ENCODE data around the gene EPB41L3.
"Not testable (repeated sequence)": the region's sequence is repeated elsewhere in the genome, so short reads cannot be mapped to it uniquely, and the experiment has no call there.

EPB41L3 gene

GRCh38 chr18:5500158-5500939, 43.4 kb downstream of the EPB41L3 start:
- DNase-seq: no peak
- no peak for TF ChIP-seq GATA1 (IDR thresholded peaks at IDR 0.05; ENCODE audit: low read depth, low read length)
- no peak for TF ChIP-seq POLR2A (IDR thresholded peaks at IDR 0.05; ENCODE audit: low read length)

- no peak for DNase-seq
- TF ChIP-seq GATA1 (IDR thresholded peaks at IDR 0.05; ENCODE audit: low read depth, low read length): no peak
- no peak for TF ChIP-seq POLR2A (IDR thresholded peaks at IDR 0.05; ENCODE audit: low read length)
These were observed 45.3 kb downstream of the EPB41L3 start for GRCh38 chr18:5498452-5498851.

- no peak for TF ChIP-seq POLR2A (IDR thresholded peaks at IDR 0.05; ENCODE audit: low read length)
- no peak for TF ChIP-seq GATA1 (IDR thresholded peaks at IDR 0.05; ENCODE audit: low read depth, low read length)
- DNase-seq: no peak
These were observed 47.5 kb downstream of the EPB41L3 start for GRCh38 chr18:5496305-5496704.

GRCh38 chr18:5490753-5491480, 52.9 kb downstream of the EPB41L3 start:
- TF ChIP-seq GATA1 (IDR thresholded peaks at IDR 0.05; ENCODE audit: low read depth, low read length): no peak
- TF ChIP-seq POLR2A (IDR thresholded peaks at IDR 0.05; ENCODE audit: low read length): no peak

GRCh38 chr18:5488844-5489243, 55.0 kb downstream of the EPB41L3 start:
- no peak for DNase-seq
- TF ChIP-seq POLR2A (IDR thresholded peaks at IDR 0.05; ENCODE audit: low read length): no peak
- no peak for TF ChIP-seq GATA1 (IDR thresholded peaks at IDR 0.05; ENCODE audit: low read depth, low read length)

More at GRCh38 chr18:5490753-5491480, 52.9 kb downstream of the EPB41L3 start:
- DNase-seq: no peak

GRCh38 chr18:5488044-5488443, 55.8 kb downstream of the EPB41L3 start:
- not testable (repeated sequence) for DNase-seq

- DNase-seq: no peak
These were observed 59.3 kb downstream of the EPB41L3 start for GRCh38 chr18:5484526-5484925.

GRCh38 chr18:5481621-5482020, 62.2 kb downstream of the EPB41L3 start:
- no peak for DNase-seq
- TF ChIP-seq GATA1 (IDR thresholded peaks at IDR 0.05; ENCODE audit: low read depth, low read length) (no peak), POLR2A (IDR thresholded peaks at IDR 0.05; ENCODE audit: low read length) (no peak)

More at GRCh38 chr18:5484526-5484925, 59.3 kb downstream of the EPB41L3 start:
- TF ChIP-seq GATA1 (IDR thresholded peaks at IDR 0.05; ENCODE audit: low read depth, low read length) (no peak), POLR2A (IDR thresholded peaks at IDR 0.05; ENCODE audit: low read length) (no peak)

GRCh38 chr18:5478261-5478660, 65.5 kb downstream of the EPB41L3 start:
- TF ChIP-seq GATA1 (IDR thresholded peaks at IDR 0.05; ENCODE audit: low read depth, low read length): no peak
- no peak for TF ChIP-seq POLR2A (IDR thresholded peaks at IDR 0.05; ENCODE audit: low read length)
- no peak for DNase-seq

GRCh38 chr18:5476961-5477800, 66.6 kb downstream of the EPB41L3 start:
- TF ChIP-seq POLR2A (IDR thresholded peaks at IDR 0.05; ENCODE audit: low read length): no peak
- TF ChIP-seq GATA1 (IDR thresholded peaks at IDR 0.05; ENCODE audit: low read depth, low read length): no peak
- no peak for DNase-seq

GRCh38 chr18:5475267-5475666, 68.5 kb downstream of the EPB41L3 start:
- TF ChIP-seq POLR2A (IDR thresholded peaks at IDR 0.05; ENCODE audit: low read length): no peak
- no peak for TF ChIP-seq GATA1 (IDR thresholded peaks at IDR 0.05; ENCODE audit: low read depth, low read length)

GRCh38 chr18:5469340-5469739, 74.5 kb downstream of the EPB41L3 start:
- no peak for TF ChIP-seq GATA1 (IDR thresholded peaks at IDR 0.05; ENCODE audit: low read depth, low read length)
- TF ChIP-seq POLR2A (IDR thresholded peaks at IDR 0.05; ENCODE audit: low read length): no peak
- no peak for DNase-seq

More at GRCh38 chr18:5475267-5475666, 68.5 kb downstream of the EPB41L3 start:
- DNase-seq: no peak

GRCh38 chr18:5468394-5468793, 75.4 kb downstream of the EPB41L3 start:
- TF ChIP-seq POLR2A (IDR thresholded peaks at IDR 0.05; ENCODE audit: low read length): no peak
- TF ChIP-seq GATA1 (IDR thresholded peaks at IDR 0.05; ENCODE audit: low read depth, low read length): no peak
- DNase-seq: no peak

GRCh38 chr18:5467671-5468070, 76.1 kb downstream of the EPB41L3 start:
- no peak for DNase-seq
- TF ChIP-seq GATA1 (IDR thresholded peaks at IDR 0.05; ENCODE audit: low read depth, low read length): no peak
- no peak for TF ChIP-seq POLR2A (IDR thresholded peaks at IDR 0.05; ENCODE audit: low read length)
